Measurements from ENCODE around the gene BCL2.

Gene BCL2

GRCh38 chr18:63286926-63287325 is 32.6 kb downstream of the BCL2 start:
- DNase-seq (ENCODE audit: low read depth) = no peak

DNA sequence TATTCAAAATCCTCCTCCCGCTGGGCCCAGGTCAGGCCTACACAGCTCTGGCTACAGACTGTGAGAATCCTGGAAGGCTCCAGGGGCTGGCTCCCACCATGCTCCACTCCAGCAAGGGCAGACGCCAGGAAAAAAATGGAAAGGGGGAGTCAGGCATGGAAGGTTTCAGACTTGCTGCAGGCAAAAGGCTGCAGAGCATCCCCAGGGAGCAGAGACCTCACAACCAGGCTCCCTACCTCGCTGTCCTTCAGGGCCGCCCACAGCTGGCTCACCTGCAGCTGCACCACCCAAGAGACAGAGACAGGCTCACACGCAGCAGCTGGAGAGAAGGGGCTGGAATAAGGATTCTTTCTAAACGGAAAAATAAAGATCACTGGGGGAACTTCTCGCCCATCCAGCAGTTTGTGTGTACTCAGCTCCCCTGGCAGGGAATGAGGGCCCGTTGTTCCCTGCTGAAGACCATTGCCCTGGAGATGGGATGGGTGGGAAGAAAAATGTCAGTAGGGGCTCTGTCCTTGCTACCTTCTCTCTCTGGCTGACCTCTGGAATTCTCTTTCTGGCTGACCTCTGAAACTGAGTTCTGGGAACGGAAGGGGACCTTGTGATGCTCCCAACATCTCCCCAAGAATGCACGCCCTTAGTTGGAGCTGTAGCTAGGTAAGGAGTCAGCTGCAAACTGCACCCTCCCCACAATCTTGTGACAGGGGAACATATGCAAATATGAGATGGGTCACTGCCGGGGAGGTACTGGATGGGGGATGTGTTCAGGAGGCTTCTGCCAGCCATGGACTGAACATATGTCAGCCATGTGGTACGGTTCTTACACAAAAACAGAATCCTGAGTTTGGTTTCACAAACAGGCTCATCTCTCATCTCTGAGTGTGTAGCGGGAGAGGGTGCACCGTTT is 34.5 kb downstream of the BCL2 start:
- no peak for DNase-seq (ENCODE audit: low read depth)

- DNase-seq (ENCODE audit: low read depth) = no peak
Observed at GRCh38 chr18:63284173-63284799, 35.3 kb downstream of the BCL2 start.

DNA sequence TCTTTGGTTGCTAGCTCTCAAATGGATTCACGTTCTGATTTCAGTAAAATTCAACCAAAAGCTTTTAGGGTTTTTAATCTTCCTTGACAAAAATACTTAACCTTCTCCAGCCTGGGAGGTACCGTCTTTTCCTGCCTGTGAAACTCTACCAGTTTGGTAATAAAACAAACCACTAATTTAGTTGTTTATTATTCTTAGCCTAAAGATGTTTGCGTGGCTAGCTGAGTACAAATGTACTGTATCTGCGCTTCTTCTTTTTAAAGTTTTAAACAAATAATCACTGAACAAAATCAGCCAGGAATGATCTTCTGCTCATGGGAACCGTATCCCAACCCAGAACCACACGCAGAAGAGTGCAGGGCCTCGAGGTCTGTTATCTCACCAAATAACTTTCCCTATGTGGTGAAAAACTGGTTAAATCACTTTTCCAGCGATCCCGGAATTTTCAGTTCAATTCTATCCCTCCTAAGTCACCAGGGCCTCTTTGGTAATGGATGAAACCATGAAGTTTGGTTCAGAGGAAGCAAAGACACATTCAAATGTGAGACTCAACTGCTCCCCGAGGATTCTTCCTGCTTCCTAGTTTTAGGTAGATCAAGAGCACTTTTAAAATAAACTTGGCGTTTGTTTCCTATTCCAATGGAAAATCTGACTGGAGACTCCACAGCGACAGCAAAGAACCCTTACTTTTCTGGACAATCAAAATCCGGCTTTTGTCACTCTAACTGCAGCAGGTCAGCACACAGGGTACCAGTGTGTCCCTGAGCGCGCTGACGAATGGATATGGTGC is 36.1 kb downstream of the BCL2 start:
- DNase-seq (ENCODE audit: low read depth) = no peak

DNA sequence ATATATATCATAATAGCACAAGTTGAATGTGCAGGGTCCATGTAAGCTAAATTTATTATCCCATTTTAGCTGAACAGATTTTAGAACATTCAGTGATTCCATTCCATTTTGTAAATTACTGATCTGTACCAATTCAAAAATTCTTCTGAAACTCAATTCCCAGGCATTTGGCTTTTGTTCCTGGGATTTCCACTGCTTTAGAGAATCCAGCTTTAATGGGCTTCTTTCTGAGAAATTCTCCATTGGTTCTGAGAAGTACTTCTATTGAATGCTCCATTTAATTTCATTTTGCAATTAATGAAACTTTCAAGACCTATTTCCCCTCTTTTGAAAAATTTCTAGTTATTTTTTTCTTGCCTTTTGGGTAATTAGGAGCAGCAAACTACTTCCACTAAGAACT is 36.8 kb downstream of the BCL2 start:
- no peak for DNase-seq (ENCODE audit: low read depth)

- DNase-seq (ENCODE audit: low read depth) = no peak
Observed at GRCh38 chr18:63273222-63273927, 46.2 kb downstream of the BCL2 start.

DNA sequence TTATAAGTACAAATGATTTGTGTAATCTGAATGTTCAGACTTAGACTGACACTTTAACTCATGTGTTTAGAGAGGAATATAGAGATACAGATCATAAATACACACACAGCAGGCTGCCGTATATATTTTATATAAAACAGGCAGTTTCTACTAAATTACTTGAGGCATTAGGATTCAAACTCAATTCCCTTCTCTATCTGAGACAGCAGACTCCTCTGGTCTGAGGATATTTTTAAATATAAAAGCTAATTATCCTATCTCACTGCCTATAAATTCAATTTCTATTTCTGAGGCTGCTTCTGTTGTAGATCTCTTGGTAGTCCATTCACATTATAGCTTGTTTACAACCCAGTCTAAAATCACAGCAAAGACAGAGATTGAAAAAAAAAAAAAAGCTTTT is 46.9 kb downstream of the BCL2 start:
- DNase-seq (ENCODE audit: low read depth) = no peak

DNA sequence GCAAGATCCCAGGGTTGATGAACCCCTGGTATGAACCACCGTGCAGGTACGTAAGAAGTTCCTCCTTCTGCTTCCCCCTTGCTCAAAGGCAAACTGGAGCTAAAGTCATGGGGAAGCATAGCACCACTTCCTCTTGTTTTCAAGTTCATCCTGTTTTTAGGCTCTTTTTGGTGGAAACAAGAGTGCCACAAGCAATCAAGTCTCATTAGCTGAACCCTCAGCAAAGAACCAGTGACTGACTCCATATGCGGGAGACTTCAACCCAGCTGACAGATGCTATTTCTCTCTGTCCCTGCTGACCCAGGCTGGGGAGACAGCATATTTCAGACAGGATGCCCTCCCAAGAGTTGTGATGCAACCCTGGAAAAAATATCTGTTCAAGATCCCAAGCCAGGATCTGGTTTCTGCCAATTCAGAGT is 47.7 kb downstream of the BCL2 start:
- no peak for DNase-seq (ENCODE audit: low read depth)

DNA sequence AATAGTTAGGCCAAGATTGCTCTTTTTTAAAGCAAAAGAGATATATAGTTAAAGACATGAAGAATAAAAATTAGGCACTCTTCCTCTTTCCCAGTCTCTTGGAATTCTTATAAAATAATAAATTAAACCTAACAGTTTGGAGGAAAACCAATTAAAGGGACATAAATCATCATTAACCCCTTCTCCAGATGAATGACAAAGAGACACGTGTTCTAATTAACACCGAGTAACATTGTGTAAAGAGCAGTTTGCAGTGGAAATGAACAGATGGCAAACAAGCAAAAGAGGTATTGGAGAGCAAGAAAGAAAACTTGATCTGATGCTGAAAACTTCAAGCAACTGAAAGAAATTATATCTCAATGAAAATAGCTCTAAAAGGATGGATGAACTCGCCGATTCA is 48.4 kb downstream of the BCL2 start:
- no peak for DNase-seq (ENCODE audit: low read depth)

- DNase-seq (ENCODE audit: low read depth) = no peak
Observed at GRCh38 chr18:63267975-63268721, 51.4 kb downstream of the BCL2 start.

- no peak for DNase-seq (ENCODE audit: low read depth)
Observed at GRCh38 chr18:63266888-63267790, 52.4 kb downstream of the BCL2 start.

- DNase-seq (ENCODE audit: low read depth) = no peak
Observed at GRCh38 chr18:63265326-63265725, 54.2 kb downstream of the BCL2 start.

- no peak for DNase-seq (ENCODE audit: low read depth)
Observed at GRCh38 chr18:63264871-63265270, 54.7 kb downstream of the BCL2 start.

- no peak for DNase-seq (ENCODE audit: low read depth)
Observed at GRCh38 chr18:63263444-63263843, 56.1 kb downstream of the BCL2 start.

- no peak for DNase-seq (ENCODE audit: low read depth)
Observed at GRCh38 chr18:63262369-63263335, 56.9 kb downstream of the BCL2 start.

- no peak for DNase-seq (ENCODE audit: low read depth)
Observed at GRCh38 chr18:63261029-63261428, 58.5 kb downstream of the BCL2 start.

DNA sequence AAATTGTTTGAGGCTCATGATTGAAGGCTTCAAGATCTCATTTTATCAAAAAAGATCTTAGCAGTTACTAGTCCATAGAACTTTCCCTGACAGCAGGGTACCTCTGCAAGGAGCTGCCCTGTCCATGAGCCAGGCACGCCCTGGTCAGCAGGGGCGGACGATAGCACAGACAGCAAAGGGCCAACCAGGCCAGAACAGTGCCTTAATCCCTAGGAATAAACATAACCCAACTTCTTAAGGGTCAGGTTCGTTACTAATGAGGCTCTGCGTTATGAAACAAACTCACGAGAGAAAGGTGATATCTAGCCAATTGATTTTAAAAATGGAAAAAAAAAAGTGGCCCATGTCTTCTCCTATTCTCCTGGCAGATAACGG is 59.2 kb downstream of the BCL2 start:
- DNase-seq (ENCODE audit: low read depth) = no peak

DNA sequence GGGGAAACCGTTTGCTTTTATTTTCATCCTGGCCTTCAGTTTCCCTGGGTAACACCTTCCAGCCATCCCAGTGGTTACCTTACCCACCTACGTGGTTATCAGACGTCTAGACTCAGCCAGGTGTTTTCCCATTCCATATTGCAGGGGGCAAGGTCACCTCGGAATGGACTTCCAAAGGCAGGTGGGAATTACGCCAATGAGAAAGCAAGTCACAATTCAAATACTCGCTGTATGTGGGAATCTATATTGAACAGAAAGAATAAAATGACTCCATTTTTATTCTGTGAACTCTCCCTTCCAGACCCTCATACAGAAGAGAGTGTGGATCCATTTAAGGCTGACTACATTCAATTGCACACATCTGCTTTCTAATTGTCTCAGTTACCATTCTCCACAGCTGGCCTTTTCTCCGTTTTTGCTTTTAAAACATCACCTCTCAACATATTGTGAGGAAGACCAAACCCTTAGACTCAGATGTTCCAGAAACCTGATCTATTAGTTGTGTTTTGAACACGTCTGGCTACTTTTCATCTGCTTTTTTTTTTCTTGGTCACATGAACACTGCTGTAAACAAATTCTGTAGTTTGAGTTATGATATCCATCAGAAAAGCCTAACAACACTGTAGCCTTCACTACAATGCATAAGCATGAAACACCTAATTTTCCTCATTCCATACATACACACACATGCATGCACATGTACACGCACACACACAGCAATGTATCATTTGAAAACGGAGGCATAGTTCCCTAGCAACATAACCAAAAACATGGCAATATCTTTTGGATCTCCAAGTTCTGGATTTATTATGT is 59.8 kb downstream of the BCL2 start:
- no peak for DNase-seq (ENCODE audit: low read depth)
